Peyer's patch (tissue), 4 donors: ENCODE data around the gene PCSK5. TPM values are rescaled to one million over a fixed set of nuclear protein-coding genes. Genes with fewer than 3 reads are reported as not detected.

Experiments used
- DNase-seq, 3 donors: peaks; one replicate each; pipeline ENCODE4 v3.0.0-alpha.2; 2017 to 2019
- H3K27ac ChIP-seq, 4 donors: fragments of 200-600 bp; sonication (generic); one replicate each; pipeline ENCODE4 v1.5.1; 2016 to 2019
- H3K27me3 ChIP-seq, 2 donors: fragments of 200-600 bp; sonication (generic); one replicate each; pipeline ENCODE4 v1.5.1; 2019
- H3K36me3 ChIP-seq, 3 donors: fragments of 200-600 bp; sonication (generic); one replicate each; pipeline ENCODE4 v1.5.1; 2016 to 2019
- H3K4me1 ChIP-seq, 4 donors: fragments of 200-600 bp; sonication (generic); one replicate each; pipeline ENCODE4 v1.5.1; 2016 to 2019
- H3K4me3 ChIP-seq, 4 donors: fragments of 200-600 bp; sonication (generic); 1 replicate in 3 of 4; 2 replicates in 1 of 4; pipeline ENCODE4 v1.5.1; 2016 to 2019; ENCODE audit warnings: mild to moderate bottlenecking in 1 of 4
- H3K9me3 ChIP-seq, 4 donors: fragments of 200-600 bp; sonication (generic); one replicate each; pipeline ENCODE4 v1.5.1; 2016 to 2019; ENCODE audit warnings: mild to moderate bottlenecking in 1 of 4
- CTCF ChIP-seq, 6 experiments: fragments of 450-650 bp in 4 of 6; fragments of 200-600 bp in 2 of 6; sonication (generic) in 1 of 6; IDR thresholded peaks; one replicate each; pipeline ENCODE4 v1.5.1; 2017 to 2019; ENCODE audit warnings: antibody characterized with exemption in 6 of 6, mild to moderate bottlenecking in 3 of 6, moderate library complexity in 1 of 6
- POLR2A ChIP-seq, 2 donors: fragments of 450-650 bp; IDR thresholded peaks; one replicate each; pipeline ENCODE4 v1.5.1; 2017; ENCODE audit warnings: antibody characterized with exemption in 2 of 2, mild to moderate bottlenecking in 2 of 2, moderate library complexity in 2 of 2
- total RNA-seq, 4 donors: library from RNA; depleted of rRNA; stranded (reverse); fragments of >200 nt; gene quantifications; one replicate each; pipeline ENCODE4 v1.1.0, GENCODE V29; 2016

PCSK5 gene
- total RNA-seq, 4 donors from 2014 or later, result 77.6 to 488 (median 411) TPM

GRCh38 chr9:75851917-75852316, 38.6 kb upstream of the PCSK5 start:
- no peaks in the 10 kb centered on the region for H3K27me3 ChIP-seq
- DNase-seq, result no peak
- H3K36me3 ChIP-seq, result no peaks in the 10 kb centered on the region
- H3K27ac ChIP-seq, result no peak overlapping the region
- TF ChIP-seq POLR2A (IDR thresholded peaks at IDR 0.05), result no peak
- no peak for TF ChIP-seq CTCF (IDR thresholded peaks at IDR 0.05)
- no peaks in the 10 kb centered on the region for H3K4me1 ChIP-seq
- no peak overlapping the region for H3K4me3 ChIP-seq
- no peaks in the 10 kb centered on the region for H3K9me3 ChIP-seq

DNA sequence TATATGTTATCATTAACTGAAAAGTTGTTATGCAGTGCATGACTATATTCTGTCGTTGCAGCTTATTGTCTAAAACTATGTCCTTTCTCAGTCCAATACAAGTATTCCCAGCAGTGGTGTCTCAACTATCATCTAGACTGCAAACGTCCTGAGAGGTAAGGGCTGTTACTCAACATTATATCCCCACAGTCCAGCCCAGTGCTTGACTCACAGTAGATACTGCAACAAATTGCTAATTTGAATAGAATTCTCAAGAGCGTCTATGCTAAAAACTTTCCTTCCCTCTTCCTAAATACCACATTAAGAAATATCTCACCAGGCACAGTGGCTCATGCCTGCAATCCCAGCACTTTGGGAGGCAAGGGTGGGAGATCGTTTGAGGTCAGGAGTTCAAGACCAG, 37.7 kb upstream of the PCSK5 start:
- DNase-seq, result no peak
- TF ChIP-seq POLR2A (IDR thresholded peaks at IDR 0.05), result no peak
- no peak for TF ChIP-seq CTCF (IDR thresholded peaks at IDR 0.05)
- H3K27ac ChIP-seq, result no peak overlapping the region
- no peaks in the 10 kb centered on the region for H3K9me3 ChIP-seq
- H3K27me3 ChIP-seq, result no peaks in the 10 kb centered on the region
- no peak overlapping the region for H3K4me3 ChIP-seq
- H3K4me1 ChIP-seq, result no peaks in the 10 kb centered on the region
- no peaks in the 10 kb centered on the region for H3K36me3 ChIP-seq

- H3K9me3 ChIP-seq, result no peaks in the 10 kb centered on the region
- no peak overlapping the region for H3K4me3 ChIP-seq
- H3K27ac ChIP-seq, result no peak overlapping the region
- no peaks in the 10 kb centered on the region for H3K27me3 ChIP-seq
- no peaks in the 10 kb centered on the region for H3K36me3 ChIP-seq
- no peak for DNase-seq
- TF ChIP-seq CTCF (IDR thresholded peaks at IDR 0.05), result peak in 4 of 6 experiments; percentile 19 to 70 (median 62)
- no peak for TF ChIP-seq POLR2A (IDR thresholded peaks at IDR 0.05)
- no peaks in the 10 kb centered on the region for H3K4me1 ChIP-seq
Observed at GRCh38 chr9:75855509-75855908, 35.0 kb upstream of the PCSK5 start.

GRCh38 chr9:75858497-75859092, 31.9 kb upstream of the PCSK5 start:
- TF ChIP-seq CTCF (IDR thresholded peaks at IDR 0.05) (no peak), POLR2A (IDR thresholded peaks at IDR 0.05) (no peak)
- H3K4me3 ChIP-seq, result no peak overlapping the region
- no peak overlapping the region for H3K27ac ChIP-seq
- no peaks in the 10 kb centered on the region for H3K36me3 ChIP-seq
- DNase-seq, result no peak
- H3K4me1 ChIP-seq, result no peaks in the 10 kb centered on the region
- H3K9me3 ChIP-seq, result no peaks in the 10 kb centered on the region
- no peaks in the 10 kb centered on the region for H3K27me3 ChIP-seq

DNA sequence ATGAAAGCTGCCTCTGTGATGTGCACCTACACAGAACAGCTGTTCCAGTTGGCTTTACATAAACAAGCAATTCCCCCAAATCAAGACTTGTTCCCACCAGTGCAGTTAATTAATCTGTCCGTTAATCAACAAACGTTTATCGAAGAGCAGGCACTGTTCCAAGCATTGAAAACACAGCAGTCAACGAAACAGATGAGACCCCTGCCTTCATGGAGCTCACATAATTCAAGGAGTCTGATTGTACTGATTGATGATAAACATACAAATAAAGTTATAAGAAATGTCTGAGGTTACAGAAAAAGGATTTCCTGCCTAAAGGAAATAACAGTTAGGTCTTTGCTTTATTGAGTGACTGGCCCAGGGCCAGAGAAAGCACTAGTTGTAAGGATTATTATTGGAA, 26.2 kb upstream of the PCSK5 start:
- no peak for DNase-seq
- H3K4me3 ChIP-seq, result no peak overlapping the region
- H3K36me3 ChIP-seq, result no peaks in the 10 kb centered on the region
- H3K27me3 ChIP-seq, result no peaks in the 10 kb centered on the region
- TF ChIP-seq CTCF (IDR thresholded peaks at IDR 0.05), result no peak
- TF ChIP-seq POLR2A (IDR thresholded peaks at IDR 0.05), result no peak
- peaks cover 0 to 3% (median 0%) of the 10 kb centered on the region in 4 donors for H3K4me1 ChIP-seq
- H3K27ac ChIP-seq, result no peak overlapping the region
- H3K9me3 ChIP-seq, result no peaks in the 10 kb centered on the region
